HCT116 (cell line): ENCODE data around the gene CA10. TPM values are rescaled to one million over a fixed set of nuclear protein-coding genes. Genes with fewer than 3 reads are reported as not detected.

Source experiments
- ATAC-seq: fragments of 200-7000 bp; cut with Tn5 transposase; 2 replicates; pipeline ENCODE4 v1.9.1; 2020; ENCODE audit warnings: mild to moderate bottlenecking, moderate library complexity
- BruUV-seq: library from RNA; stranded (reverse); fragments of 400-500 nt; replicated peaks from 2 replicates; lab custom pipeline; 2021; lab: Mats Ljungman, UMichigan
- CTCF ChIA-PET: fragments of 300-600 bp; sonication (Branson Sonifier 250); formaldehyde crosslinking; loops from one replicate; lab custom pipeline; 2021; ENCODE audit warnings: antibody characterized with exemption; lab: Charles Lee
- POLR2A ChIA-PET: fragments of 300-600, 350-600 bp; sonication (Branson Sonifier 250); formaldehyde crosslinking; loops from one replicate; lab custom pipeline; 2021; ENCODE audit warnings: antibody characterized with exemption; lab: Charles Lee
- RAD21 ChIA-PET, 2 experiments: fragments of 300-600 bp; sonication (Branson Sonifier 250); formaldehyde crosslinking; loops; one replicate each; lab custom pipeline; 2023; ENCODE audit warnings: low total read pairs in 2 of 2; ENCODE audit not compliant: uncharacterized antibody in 2 of 2, unreplicated experiment in 2 of 2, low non-redundant PET in 1 of 2; lab: Charles Lee
- DNase-seq: peaks from one replicate; pipeline ENCODE4 v3.0.0-alpha.2; 2010; ENCODE audit warnings: low read depth, low spot score
- H2AFZ ChIP-seq: fragments of 200-600 bp; shearing (Covaris generic), sonication (generic); 2 replicates; pipeline ENCODE4 v1.6.1; 2017; ENCODE audit warnings: low read depth, mixed run types, mixed read lengths, antibody characterized with exemption, low read length; ENCODE audit not compliant: poor library complexity, severe bottlenecking
- H3K27ac ChIP-seq: 2 replicates; pipeline ENCODE4 v1.5.1; 2012; ENCODE audit warnings: low read depth, low read length
- H3K27me3 ChIP-seq: fragments of 200-600 bp; sonication (generic); 2 replicates; pipeline ENCODE4 v1.6.1; 2016; ENCODE audit warnings: mixed run types, low read length, mixed read lengths; ENCODE audit not compliant: insufficient read depth
- H3K36me3 ChIP-seq, 2 experiments: fragments of 200-500 bp in 1 of 2; fragments of 200-600 bp in 1 of 2; sonication (Bioruptor generic) in 1 of 2; sonication (generic) in 1 of 2; 2 replicates each; pipeline versions ENCODE4 v1.5.1 to v1.6.1; 2014 to 2016; ENCODE audit warnings: low read length in 2 of 2, inconsistent platforms in 1 of 2, mixed read lengths in 1 of 2, mixed run types in 1 of 2; ENCODE audit not compliant: insufficient read depth in 2 of 2, control insufficient read depth in 1 of 2
- H3K4me1 ChIP-seq, 2 experiments: fragments of 200-600 bp in 1 of 2; sonication (generic) in 1 of 2; 2 replicates each; pipeline versions ENCODE4 v1.5.1 to v1.6.1; 2012 to 2017; ENCODE audit warnings: low read length in 2 of 2, inconsistent platforms in 1 of 2, mild to moderate bottlenecking in 1 of 2, mixed read lengths in 1 of 2, mixed run types in 1 of 2, moderate library complexity in 1 of 2; ENCODE audit not compliant: insufficient read depth in 2 of 2, control insufficient read depth in 1 of 2
- H3K4me2 ChIP-seq: fragments of 200-600 bp; sonication (generic); 2 replicates; pipeline ENCODE4 v1.6.1; 2017; ENCODE audit warnings: mixed run types, low read length, mixed read lengths
- H3K4me3 ChIP-seq, 2 experiments: fragments of 200-600 bp in 1 of 2; sonication (generic) in 1 of 2; replicated peaks in 1 of 2; 2 replicates each; pipeline ENCODE4 v1.5.1; 2011 to 2016; ENCODE audit warnings: low read length in 2 of 2, control low read depth in 1 of 2, low read depth in 1 of 2, mild to moderate bottlenecking in 1 of 2, mixed read lengths in 1 of 2, mixed run types in 1 of 2
- H3K79me2 ChIP-seq: fragments of 200-600 bp; sonication (generic); 2 replicates; pipeline ENCODE4 v1.6.1; 2017; ENCODE audit warnings: mild to moderate bottlenecking, mixed run types, low read length, moderate library complexity, mixed read lengths; ENCODE audit not compliant: insufficient read depth
- H3K9ac ChIP-seq: fragments of 200-600 bp; sonication (generic); 2 replicates; pipeline ENCODE4 v1.6.1; 2016; ENCODE audit warnings: low read length, mixed read lengths
- H3K9me2 ChIP-seq: fragments of 200-600 bp; sonication (generic), shearing (Covaris generic); 2 replicates; pipeline ENCODE4 v1.6.1; 2017; ENCODE audit warnings: mixed run types, mild to moderate bottlenecking, moderate library complexity; ENCODE audit not compliant: insufficient read depth
- H3K9me3 ChIP-seq, 2 experiments: fragments of 200-500 bp in 1 of 2; fragments of 200-600 bp in 1 of 2; sonication (Bioruptor generic) in 1 of 2; sonication (generic) in 1 of 2; 2 replicates each; pipeline ENCODE4 v1.6.1; 2014 to 2017; ENCODE audit warnings: low read length in 2 of 2, mixed read lengths in 2 of 2, inconsistent platforms in 1 of 2, low read depth in 1 of 2, mild to moderate bottlenecking in 1 of 2, mixed run types in 1 of 2, moderate library complexity in 1 of 2; ENCODE audit not compliant: control insufficient read depth in 1 of 2, insufficient read depth in 1 of 2
- H4K20me1 ChIP-seq: fragments of 200-600 bp; sonication (generic), shearing (Covaris generic); 2 replicates; pipeline ENCODE4 v1.6.1; 2017; ENCODE audit warnings: mixed run types, mild to moderate bottlenecking, moderate library complexity; ENCODE audit not compliant: insufficient read depth
- ATF3 ChIP-seq: IDR thresholded peaks from 2 replicates; pipeline ENCODE4 v1.6.1; 2012
- CBX3 ChIP-seq: IDR thresholded peaks from 2 replicates; pipeline ENCODE4 v1.6.1; 2012; ENCODE audit warnings: low read depth
- CEBPB ChIP-seq: IDR thresholded peaks from 2 replicates; pipeline ENCODE4 v1.6.1; 2012; ENCODE audit warnings: low read depth
- EGR1 ChIP-seq: IDR thresholded peaks from 2 replicates; pipeline ENCODE4 v1.6.1; 2012; ENCODE audit warnings: low read depth
- ELF1 ChIP-seq: IDR thresholded peaks from 2 replicates; pipeline ENCODE4 v1.6.1; 2012; ENCODE audit warnings: low read depth, borderline replicate concordance
- EZH2 ChIP-seq: fragments of 200-600 bp; sonication (generic); IDR thresholded peaks from 2 replicates; pipeline ENCODE4 v1.6.1; 2017; ENCODE audit warnings: antibody characterized with exemption, mixed run types
- EZH2phosphoT487 ChIP-seq: fragments of 200-600 bp; IDR thresholded peaks from 2 replicates; pipeline ENCODE4 v1.6.1; 2018; ENCODE audit warnings: antibody characterized with exemption, borderline replicate concordance
- JUND ChIP-seq: IDR thresholded peaks from 2 replicates; pipeline ENCODE4 v1.6.1; 2012
- POLR2A ChIP-seq: IDR thresholded peaks from 2 replicates; pipeline ENCODE4 v1.7.0; 2011; ENCODE audit warnings: borderline replicate concordance; ENCODE audit not compliant: insufficient read depth, insufficient read length; ENCODE audit errors: extremely low read depth
- POLR2AphosphoS5 ChIP-seq: IDR thresholded peaks from 2 replicates; pipeline ENCODE4 v1.6.1; 2011; ENCODE audit warnings: mild to moderate bottlenecking, low read depth, low read length, moderate library complexity
- RAD21 ChIP-seq: IDR thresholded peaks from 2 replicates; pipeline ENCODE4 v1.6.1; 2012; ENCODE audit warnings: low read depth, mild to moderate bottlenecking
- REST ChIP-seq: IDR thresholded peaks from 2 replicates; pipeline ENCODE4 v1.6.1; 2012; ENCODE audit warnings: low read depth
- SIN3A ChIP-seq: IDR thresholded peaks from 2 replicates; pipeline ENCODE4 v1.6.1; 2012; ENCODE audit warnings: low read depth
- SP1 ChIP-seq: IDR thresholded peaks from 2 replicates; pipeline ENCODE4 v1.6.1; 2012; ENCODE audit warnings: low read depth
- SRF ChIP-seq: IDR thresholded peaks from 2 replicates; pipeline ENCODE4 v1.6.1; 2012; ENCODE audit warnings: low read depth
- TCF7L2 ChIP-seq: IDR thresholded peaks from 2 replicates; pipeline ENCODE4 v1.7.0; 2011; ENCODE audit warnings: borderline replicate concordance, inconsistent platforms; ENCODE audit not compliant: insufficient read depth, insufficient read length; ENCODE audit errors: extremely low read depth
- YY1 ChIP-seq: IDR thresholded peaks from 2 replicates; pipeline ENCODE4 v1.6.1; 2011; ENCODE audit warnings: low read length, low read depth, moderate library complexity, mild to moderate bottlenecking; ENCODE audit not compliant: insufficient replicate concordance; ENCODE audit errors: extremely low read depth
- ZNF274 ChIP-seq: fragments of 200-500 bp; sonication (Bioruptor generic); IDR thresholded peaks from 2 replicates; pipeline ENCODE4 v1.6.1; 2014; ENCODE audit warnings: mild to moderate bottlenecking, low read depth, low read length, inconsistent platforms
- intact Hi-C: fragments of 100-400 bp; cut with micrococcal nuclease; formaldehyde crosslinking; loops from 2 replicates; pipeline ENCODE4 v1.10.0; 2022
- total RNA-seq: library from RNA; stranded (reverse); gene quantifications from one replicate; pipeline ENCODE4 v1.2.1, GENCODE V29; 2021; ENCODE audit not compliant: unreplicated experiment
- TF ChIP-seq, protein P1 (sequence below): IDR thresholded peaks from 2 replicates; pipeline ENCODE4 v1.6.1; 2011; ENCODE audit warnings: mild to moderate bottlenecking, low read length, moderate library complexity; ENCODE audit not compliant: insufficient replicate concordance; ENCODE audit errors: extremely low read depth

Gene CA10
- total RNA-seq, 1 experiment from 2014 or later: not detected

DNA sequence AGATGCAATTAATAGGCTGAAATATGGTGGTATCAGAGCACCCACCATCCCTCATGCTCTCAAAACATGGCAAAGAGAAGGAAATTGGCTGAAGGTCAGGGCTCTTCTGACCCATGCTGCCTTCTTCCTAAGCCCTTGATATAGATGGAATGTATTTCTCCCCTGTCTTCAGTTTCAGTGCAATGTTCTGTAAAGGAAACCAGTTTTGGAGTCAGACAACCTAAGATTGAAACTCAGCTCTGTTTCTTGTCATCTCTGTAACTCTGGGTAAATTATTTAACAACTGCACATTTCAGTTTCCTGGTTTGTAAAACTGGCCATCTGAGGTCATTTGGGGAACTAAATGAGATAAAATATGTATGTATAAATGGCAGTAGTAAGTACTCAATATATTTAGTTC, 243.9 kb downstream of the CA10 start:
- Histone ChIP-seq H3K9me2 (no peaks in the 10 kb centered on the region), H3K9ac (no peak overlapping the region), H2AFZ (no peak overlapping the region), H4K20me1 (no peaks in the 10 kb centered on the region), H3K9me3 (peaks cover 0 to 5% of the 10 kb centered on the region in 2 experiments; a peak in 1 of 4 replicates), H3K4me1 (no peaks in the 10 kb centered on the region), H3K27me3 (no peaks in the 10 kb centered on the region), H3K4me3 (no peak overlapping the region), H3K4me2 (no peak overlapping the region), H3K36me3 (no peaks in the 10 kb centered on the region), H3K27ac (no peak overlapping the region), H3K79me2 (no peaks in the 10 kb centered on the region)
- ATAC-seq: no peak
- no peak for DNase-seq
- BruUV-seq: no TSS peak
- TF ChIP-seq ATF3 (no peak), CEBPB (no peak), YY1 (no peak), RAD21 (no peak), TCF7L2 (no peak), POLR2A (no peak), ZNF274 (no peak), SP1 (no peak), REST (no peak), CBX3 (no peak), JUND (no peak), POLR2AphosphoS5 (no peak), EZH2 (no peak), SIN3A (no peak), SRF (no peak), ELF1 (no peak), EZH2phosphoT487 (no peak), EGR1 (no peak)
- TF ChIP-seq, protein P1, sequence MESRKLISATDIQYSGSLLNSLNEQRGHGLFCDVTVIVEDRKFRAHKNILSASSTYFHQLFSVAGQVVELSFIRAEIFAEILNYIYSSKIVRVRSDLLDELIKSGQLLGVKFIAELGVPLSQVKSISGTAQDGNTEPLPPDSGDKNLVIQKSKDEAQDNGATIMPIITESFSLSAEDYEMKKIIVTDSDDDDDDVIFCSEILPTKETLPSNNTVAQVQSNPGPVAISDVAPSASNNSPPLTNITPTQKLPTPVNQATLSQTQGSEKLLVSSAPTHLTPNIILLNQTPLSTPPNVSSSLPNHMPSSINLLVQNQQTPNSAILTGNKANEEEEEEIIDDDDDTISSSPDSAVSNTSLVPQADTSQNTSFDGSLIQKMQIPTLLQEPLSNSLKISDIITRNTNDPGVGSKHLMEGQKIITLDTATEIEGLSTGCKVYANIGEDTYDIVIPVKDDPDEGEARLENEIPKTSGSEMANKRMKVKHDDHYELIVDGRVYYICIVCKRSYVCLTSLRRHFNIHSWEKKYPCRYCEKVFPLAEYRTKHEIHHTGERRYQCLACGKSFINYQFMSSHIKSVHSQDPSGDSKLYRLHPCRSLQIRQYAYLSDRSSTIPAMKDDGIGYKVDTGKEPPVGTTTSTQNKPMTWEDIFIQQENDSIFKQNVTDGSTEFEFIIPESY: no peak
- ChIA-PET RAD21 (no interaction called here), CTCF (no interaction called here), POLR2A (no interaction called here)
- intact Hi-C loops: no loop called here
